Measurements from ENCODE around the gene PPTC7.

Gene PPTC7

GRCh38 chr12:110615171-110615570 lies 32.1 kb upstream of the PPTC7 start (continued):
- TF ChIP-seq, protein P1, sequence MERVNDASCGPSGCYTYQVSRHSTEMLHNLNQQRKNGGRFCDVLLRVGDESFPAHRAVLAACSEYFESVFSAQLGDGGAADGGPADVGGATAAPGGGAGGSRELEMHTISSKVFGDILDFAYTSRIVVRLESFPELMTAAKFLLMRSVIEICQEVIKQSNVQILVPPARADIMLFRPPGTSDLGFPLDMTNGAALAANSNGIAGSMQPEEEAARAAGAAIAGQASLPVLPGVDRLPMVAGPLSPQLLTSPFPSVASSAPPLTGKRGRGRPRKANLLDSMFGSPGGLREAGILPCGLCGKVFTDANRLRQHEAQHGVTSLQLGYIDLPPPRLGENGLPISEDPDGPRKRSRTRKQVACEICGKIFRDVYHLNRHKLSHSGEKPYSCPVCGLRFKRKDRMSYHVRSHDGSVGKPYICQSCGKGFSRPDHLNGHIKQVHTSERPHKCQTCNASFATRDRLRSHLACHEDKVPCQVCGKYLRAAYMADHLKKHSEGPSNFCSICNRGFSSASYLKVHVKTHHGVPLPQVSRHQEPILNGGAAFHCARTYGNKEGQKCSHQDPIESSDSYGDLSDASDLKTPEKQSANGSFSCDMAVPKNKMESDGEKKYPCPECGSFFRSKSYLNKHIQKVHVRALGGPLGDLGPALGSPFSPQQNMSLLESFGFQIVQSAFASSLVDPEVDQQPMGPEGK (CRISPR knock-in tag; IDR thresholded peaks at IDR 0.05; ENCODE audit: borderline replicate concordance): no peak
- TF ChIP-seq RARB (CRISPR knock-in tag; IDR thresholded peaks at IDR 0.05) (no peak), CSDC2 (CRISPR knock-in tag; IDR thresholded peaks at IDR 0.05) (no peak)
- TF ChIP-seq, protein P2, sequence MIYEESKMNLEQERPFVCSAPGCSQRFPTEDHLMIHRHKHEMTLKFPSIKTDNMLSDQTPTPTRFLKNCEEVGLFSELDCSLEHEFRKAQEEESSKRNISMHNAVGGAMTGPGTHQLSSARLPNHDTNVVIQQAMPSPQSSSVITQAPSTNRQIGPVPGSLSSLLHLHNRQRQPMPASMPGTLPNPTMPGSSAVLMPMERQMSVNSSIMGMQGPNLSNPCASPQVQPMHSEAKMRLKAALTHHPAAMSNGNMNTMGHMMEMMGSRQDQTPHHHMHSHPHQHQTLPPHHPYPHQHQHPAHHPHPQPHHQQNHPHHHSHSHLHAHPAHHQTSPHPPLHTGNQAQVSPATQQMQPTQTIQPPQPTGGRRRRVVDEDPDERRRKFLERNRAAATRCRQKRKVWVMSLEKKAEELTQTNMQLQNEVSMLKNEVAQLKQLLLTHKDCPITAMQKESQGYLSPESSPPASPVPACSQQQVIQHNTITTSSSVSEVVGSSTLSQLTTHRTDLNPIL (CRISPR knock-in tag; IDR thresholded peaks at IDR 0.05; ENCODE audit: low read depth): no peak

DNA sequence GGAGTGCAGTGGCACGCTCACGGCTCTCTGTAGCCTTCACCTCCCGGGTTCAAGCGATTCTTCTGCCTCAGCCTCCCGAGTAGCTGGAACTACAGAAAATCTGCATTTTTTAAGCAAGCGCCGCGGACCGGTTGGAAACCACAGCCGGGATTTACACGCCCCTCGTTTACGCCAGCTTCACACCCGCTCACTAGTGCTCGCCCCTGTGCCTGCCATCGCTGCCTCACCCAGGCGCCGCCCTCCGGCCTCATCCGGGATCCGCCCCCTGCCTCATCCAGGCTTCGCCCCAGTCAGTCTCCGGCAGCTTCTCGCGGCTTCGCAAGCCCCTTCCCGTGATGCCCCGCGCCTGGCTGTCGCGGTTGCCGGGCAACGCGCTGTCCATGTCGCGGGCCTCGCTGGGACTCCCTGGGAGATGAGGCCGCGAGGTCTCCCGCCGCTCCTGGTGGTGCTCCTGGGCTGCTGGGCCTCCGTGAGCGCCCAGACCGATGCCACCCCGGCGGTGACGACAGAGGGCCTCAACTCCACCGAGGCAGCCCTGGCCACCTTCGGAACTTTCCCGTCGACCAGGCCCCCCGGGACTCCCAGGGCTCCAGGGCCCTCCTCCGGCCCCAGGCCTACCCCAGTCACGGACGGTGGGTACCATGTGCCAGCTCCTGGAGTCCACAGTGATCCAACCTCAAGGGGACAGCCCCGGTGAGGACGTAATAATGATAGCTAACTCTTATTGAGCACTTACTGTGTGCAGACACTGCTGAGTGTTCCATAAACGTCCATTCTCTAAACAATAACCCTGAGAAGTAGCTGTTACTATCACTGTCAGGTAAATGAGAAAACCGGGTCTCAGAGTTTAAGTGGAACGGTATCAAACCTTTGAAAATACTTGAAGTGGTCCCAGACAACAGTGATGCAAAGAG lies 30.9 kb upstream of the PPTC7 start, which contains the start of gene TCTN1:
Gene TCTN1, plus strand, starts transcription at position 359 of the 914 bp plus-strand sequence. Its CDS starts 54 bp downstream, at position 413.
- peak; percentile 100 for ATAC-seq
- TF ChIP-seq, protein P1 (CRISPR knock-in tag; IDR thresholded peaks at IDR 0.05; ENCODE audit: borderline replicate concordance): no peak
- TF ChIP-seq ZNF70 (CRISPR knock-in tag; IDR thresholded peaks at IDR 0.05) (no peak), PPARA (CRISPR knock-in tag; IDR thresholded peaks at IDR 0.05; ENCODE audit: borderline replicate concordance) (no peak), OSR1 (CRISPR knock-in tag; IDR thresholded peaks at IDR 0.05) (no peak)

GRCh38 chr12:110613071-110613770 lies 30.1 kb upstream of the PPTC7 start:
- TF ChIP-seq ZNF8 (CRISPR knock-in tag; IDR thresholded peaks at IDR 0.05): no peak
- TF ChIP-seq CSDC2 (CRISPR knock-in tag; IDR thresholded peaks at IDR 0.05): no peak
- no peak for TF ChIP-seq ZC3H10 (CRISPR knock-in tag; IDR thresholded peaks at IDR 0.05)
- no peak for TF ChIP-seq ZFP3 (CRISPR knock-in tag; IDR thresholded peaks at IDR 0.05)
- TF ChIP-seq PPARA (CRISPR knock-in tag; IDR thresholded peaks at IDR 0.05; ENCODE audit: borderline replicate concordance): no peak
- TF ChIP-seq SNAI2 (CRISPR knock-in tag; IDR thresholded peaks at IDR 0.05): no peak
- TF ChIP-seq, protein P3, sequence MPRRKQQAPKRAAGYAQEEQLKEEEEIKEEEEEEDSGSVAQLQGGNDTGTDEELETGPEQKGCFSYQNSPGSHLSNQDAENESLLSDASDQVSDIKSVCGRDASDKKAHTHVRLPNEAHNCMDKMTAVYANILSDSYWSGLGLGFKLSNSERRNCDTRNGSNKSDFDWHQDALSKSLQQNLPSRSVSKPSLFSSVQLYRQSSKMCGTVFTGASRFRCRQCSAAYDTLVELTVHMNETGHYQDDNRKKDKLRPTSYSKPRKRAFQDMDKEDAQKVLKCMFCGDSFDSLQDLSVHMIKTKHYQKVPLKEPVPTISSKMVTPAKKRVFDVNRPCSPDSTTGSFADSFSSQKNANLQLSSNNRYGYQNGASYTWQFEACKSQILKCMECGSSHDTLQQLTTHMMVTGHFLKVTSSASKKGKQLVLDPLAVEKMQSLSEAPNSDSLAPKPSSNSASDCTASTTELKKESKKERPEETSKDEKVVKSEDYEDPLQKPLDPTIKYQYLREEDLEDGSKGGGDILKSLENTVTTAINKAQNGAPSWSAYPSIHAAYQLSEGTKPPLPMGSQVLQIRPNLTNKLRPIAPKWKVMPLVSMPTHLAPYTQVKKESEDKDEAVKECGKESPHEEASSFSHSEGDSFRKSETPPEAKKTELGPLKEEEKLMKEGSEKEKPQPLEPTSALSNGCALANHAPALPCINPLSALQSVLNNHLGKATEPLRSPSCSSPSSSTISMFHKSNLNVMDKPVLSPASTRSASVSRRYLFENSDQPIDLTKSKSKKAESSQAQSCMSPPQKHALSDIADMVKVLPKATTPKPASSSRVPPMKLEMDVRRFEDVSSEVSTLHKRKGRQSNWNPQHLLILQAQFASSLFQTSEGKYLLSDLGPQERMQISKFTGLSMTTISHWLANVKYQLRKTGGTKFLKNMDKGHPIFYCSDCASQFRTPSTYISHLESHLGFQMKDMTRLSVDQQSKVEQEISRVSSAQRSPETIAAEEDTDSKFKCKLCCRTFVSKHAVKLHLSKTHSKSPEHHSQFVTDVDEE (CRISPR knock-in tag; IDR thresholded peaks at IDR 0.05): no peak
- no peak for TF ChIP-seq ISL1 (CRISPR knock-in tag; IDR thresholded peaks at IDR 0.05)
- no peak for TF ChIP-seq ZFP30 (CRISPR knock-in tag; IDR thresholded peaks at IDR 0.05)
- TF ChIP-seq GLIS3 (CRISPR knock-in tag; IDR thresholded peaks at IDR 0.05): no peak
- TF ChIP-seq, protein P1 (CRISPR knock-in tag; IDR thresholded peaks at IDR 0.05; ENCODE audit: borderline replicate concordance): no peak
- no peak for TF ChIP-seq ESRRG (CRISPR knock-in tag; IDR thresholded peaks at IDR 0.05)
- TF ChIP-seq ZNF565 (CRISPR knock-in tag; conservative IDR thresholded peaks at IDR 0.05; ENCODE audit: low read depth): no peak
- no peak for TF ChIP-seq ZNF70 (CRISPR knock-in tag; IDR thresholded peaks at IDR 0.05)
- no peak for TF ChIP-seq TOX (CRISPR knock-in tag; IDR thresholded peaks at IDR 0.05; ENCODE audit: borderline replicate concordance)
- no peak for TF ChIP-seq ARNTL (CRISPR knock-in tag; IDR thresholded peaks at IDR 0.05; ENCODE audit: borderline replicate concordance, low read depth)
- no peak for TF ChIP-seq BACH2 (CRISPR knock-in tag; IDR thresholded peaks at IDR 0.05; ENCODE audit: borderline replicate concordance)
- TF ChIP-seq OSR1 (CRISPR knock-in tag; IDR thresholded peaks at IDR 0.05): no peak
- TF ChIP-seq, protein P2 (CRISPR knock-in tag; IDR thresholded peaks at IDR 0.05; ENCODE audit: low read depth): no peak
- no peak for TF ChIP-seq RARB (CRISPR knock-in tag; IDR thresholded peaks at IDR 0.05)
- ATAC-seq: peak; percentile 3; the same call in 2 of the 3 replicates

Data from SK-N-SH treated with all-trans-retinoic acid at 6 μM for 48 hours (cell line).